HG02571 (cell line): ENCODE measurements around the gene CACNA1B.
"Not testable (repeated sequence)": the region's sequence is repeated elsewhere in the genome, so short reads cannot be mapped to it uniquely, and the experiment has no call there.

ENCODE experiments used
- ATAC-seq: cut with Tn5 transposase; IDR thresholded peaks from one replicate; pipeline ENCODE4 v1.9.1; 2021; ENCODE audit warnings: mild to moderate bottlenecking, moderate library complexity; ENCODE audit not compliant: unreplicated experiment

Gene CACNA1B

DNA sequence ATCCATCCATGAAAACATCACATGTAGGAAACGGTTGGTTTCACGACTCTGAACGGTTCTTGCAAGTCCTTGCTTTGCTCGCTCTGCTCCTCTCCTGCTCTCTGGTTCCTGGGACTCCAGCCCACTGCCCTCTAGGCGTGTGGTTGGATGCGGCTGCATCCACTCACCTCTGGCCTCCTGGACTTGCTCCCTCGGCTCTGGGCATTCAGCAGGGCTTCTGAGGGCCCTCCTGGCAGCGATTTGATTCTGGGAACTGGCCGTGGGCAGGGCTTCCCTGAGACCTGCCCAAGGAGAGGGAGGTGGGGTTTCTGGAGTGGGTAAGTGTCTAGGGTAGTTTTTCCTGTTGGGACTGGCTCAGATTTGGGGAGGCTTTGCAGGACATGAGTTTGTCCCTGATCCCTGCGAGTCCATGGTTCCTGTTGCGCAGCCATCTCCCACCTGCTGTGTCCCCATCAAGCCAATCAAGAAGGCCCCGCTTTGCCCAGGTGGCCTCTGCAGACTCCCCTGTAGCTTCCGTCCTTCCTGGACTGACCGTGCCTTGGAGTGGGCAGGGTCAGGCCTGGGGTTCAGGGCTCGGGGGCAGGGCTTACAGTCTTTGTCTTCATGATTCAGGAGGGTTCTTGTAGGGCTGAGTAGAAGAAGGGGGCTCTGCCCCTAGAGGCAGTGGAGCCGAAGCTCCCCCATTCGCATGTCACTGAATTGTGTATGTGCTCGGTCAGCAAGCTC is 192.3 kb downstream of the CACNA1B start:
- ATAC-seq, result no peak

- no peak for ATAC-seq
Measured at GRCh38 chr9:138070815-138071214, 193.2 kb downstream of the CACNA1B start.

GRCh38 chr9:138071292-138071691 is 193.7 kb downstream of the CACNA1B start:
- no peak for ATAC-seq

GRCh38 chr9:138071731-138072130 is 194.1 kb downstream of the CACNA1B start:
- no peak for ATAC-seq

DNA sequence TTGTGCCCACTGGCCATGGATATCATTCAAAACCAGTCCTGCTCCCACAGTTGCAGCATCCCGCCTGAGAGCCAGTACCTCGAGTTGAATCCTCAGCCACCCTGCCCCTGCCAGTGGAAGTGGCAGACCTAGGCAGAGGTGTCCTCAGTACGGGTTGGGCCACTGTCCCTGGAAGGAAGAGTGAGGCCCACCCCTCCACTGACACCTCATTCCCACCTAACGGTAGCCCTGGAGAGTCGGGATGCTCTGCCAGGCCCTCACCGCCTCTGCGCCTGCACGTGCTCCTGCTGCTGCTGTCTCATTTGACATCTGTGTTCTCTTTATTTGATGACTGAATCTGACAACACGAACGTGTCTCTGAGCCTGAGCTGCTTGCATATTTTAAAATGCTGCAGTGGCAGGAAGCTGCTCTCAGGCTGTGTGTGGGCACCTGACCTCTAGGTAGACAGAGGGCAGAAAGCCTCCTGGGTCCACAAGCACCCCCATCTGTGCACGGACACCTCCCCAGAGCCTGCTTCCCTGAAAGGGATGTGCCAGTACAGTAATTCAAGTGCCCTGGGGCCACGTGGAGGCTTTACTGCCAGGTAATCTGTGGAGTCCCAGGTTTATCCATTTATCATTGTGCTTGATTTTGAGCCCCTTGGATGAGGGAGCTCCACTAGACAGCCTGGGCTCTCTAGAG is 194.7 kb downstream of the CACNA1B start:
- ATAC-seq, result no peak

GRCh38 chr9:138072897-138073296 is 195.3 kb downstream of the CACNA1B start:
- ATAC-seq, result no peak

DNA sequence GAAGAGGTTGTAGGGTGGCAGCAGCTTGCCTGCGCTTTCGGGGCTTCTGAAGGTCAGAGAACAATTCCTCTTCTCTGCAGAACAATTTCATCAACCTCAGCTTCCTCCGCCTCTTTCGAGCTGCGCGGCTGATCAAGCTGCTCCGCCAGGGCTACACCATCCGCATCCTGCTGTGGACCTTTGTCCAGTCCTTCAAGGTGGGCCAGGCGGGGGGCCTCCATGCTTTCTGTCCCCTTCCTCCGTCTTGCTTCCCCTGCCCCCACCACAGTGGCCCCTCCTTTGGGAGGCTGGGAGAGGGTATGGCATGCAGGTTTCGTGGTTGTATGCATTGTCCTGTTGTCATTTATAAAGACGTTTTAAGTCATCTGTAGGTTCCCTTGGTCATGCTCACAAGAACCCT is 195.8 kb downstream of the CACNA1B start:
- no peak for ATAC-seq

GRCh38 chr9:138073808-138074207 is 196.2 kb downstream of the CACNA1B start:
- ATAC-seq, result no peak

- ATAC-seq, result no peak
Measured at GRCh38 chr9:138074516-138074915, 196.9 kb downstream of the CACNA1B start.

- ATAC-seq, result no peak
Measured at GRCh38 chr9:138075496-138075895, 197.9 kb downstream of the CACNA1B start.

DNA sequence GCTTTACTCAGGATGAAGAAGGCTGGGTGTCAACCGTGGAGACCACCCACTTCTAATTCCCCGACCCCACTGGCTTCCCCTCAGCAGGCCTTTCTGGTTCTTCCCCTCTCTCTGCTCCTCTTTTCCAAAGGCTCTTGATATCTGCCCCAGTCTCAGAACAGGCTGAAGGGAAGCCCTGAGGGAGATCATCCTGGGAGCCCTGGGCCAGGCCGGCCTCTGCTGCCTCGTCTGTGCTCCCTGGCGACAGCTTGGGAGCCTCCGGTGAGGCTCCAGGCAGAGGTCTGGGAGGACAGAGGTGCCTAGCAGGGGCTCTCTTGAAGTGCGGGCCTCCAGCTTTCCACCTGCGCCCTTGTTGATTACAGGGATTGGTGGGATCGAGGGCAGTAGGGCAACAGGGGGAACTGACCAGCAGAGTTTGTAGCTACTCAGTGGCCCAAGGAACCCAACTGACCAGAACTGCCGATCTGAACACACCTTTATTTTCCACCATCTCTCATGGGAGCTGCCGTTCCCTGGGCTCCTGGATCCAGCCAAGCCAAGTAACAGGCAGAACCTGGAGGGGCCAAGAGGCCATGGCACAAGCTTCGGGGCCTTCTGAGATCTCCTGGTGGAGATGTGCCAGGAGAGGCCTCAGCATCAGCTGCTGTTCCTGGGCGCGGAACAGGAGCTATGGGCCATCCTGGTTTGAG is 198.5 kb downstream of the CACNA1B start:
- ATAC-seq, result no peak

GRCh38 chr9:138076650-138077009 is 199.0 kb downstream of the CACNA1B start:
- ATAC-seq, result no peak

DNA sequence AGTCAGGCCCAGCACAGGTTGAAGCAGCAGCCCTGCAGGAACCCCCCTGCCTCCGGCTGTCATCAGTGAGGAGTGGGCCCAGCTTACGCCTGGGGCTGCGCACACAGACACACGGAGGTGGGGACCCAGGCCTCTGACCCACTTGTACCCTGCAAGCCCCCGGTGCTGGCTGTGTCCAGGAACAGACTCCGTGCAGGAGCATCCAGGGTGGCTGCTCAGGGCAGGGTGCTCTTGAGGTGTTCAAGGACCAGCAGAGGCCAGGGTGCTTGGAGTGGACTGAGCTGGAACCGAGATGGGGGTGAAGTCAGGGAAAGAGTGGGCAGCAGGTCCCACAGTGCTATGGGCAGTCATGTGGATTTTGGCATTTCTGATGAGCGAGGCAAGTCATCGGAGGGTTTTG is 199.5 kb downstream of the CACNA1B start:
- ATAC-seq, result no peak

DNA sequence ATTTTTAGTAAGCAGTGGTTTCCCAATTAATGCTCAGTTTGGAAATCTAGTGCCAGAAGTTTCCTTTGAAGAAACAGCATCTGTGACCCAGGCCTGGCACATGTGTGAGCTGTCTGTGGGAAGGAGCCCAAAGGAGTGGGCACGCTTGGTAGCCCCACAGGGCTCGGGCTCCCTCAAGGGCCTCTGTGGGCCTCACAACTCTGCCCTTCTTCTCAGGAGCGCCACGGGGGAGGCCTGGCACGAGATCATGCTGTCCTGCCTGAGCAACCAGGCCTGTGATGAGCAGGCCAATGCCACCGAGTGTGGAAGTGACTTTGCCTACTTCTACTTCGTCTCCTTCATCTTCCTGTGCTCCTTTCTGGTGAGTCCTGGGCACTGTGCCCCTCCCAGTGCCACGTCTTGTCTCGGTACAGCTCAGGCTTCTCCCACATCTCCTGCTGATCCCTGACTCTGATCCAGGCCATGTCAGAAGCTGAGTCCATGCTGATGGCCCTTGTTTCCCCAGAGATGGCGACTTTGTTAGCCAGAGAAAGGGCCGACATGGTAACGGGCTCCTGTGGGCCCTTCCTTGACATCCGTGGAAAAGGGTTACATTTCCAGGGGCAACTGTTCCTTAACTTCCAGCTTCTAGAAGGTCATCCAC is 200.4 kb downstream of the CACNA1B start:
- no peak for ATAC-seq

GRCh38 chr9:138078846-138079245 is 201.3 kb downstream of the CACNA1B start:
- no peak for ATAC-seq

GRCh38 chr9:138080979-138081378 is 203.4 kb downstream of the CACNA1B start:
- ATAC-seq, result no peak

- no peak for ATAC-seq
Measured at GRCh38 chr9:138082918-138083636, 205.5 kb downstream of the CACNA1B start.

DNA sequence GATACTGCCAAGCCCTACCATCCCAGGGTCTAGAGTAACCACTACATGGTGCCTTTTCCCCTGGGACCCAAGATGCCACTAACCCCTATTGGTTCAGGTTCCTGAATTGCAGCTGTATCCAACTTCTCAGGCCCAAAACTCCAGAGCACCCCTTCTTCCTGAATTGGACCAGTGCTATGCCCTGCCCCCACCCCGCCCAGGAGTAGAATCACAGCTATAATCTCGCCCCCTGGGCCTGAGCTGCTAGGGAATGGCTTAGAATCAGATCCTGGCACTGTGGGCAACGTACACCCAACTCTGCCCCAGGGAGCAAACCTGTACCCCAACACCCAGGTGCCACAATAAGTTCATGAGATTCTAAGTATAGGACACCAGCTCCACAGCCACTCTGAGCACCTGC is 206.3 kb downstream of the CACNA1B start:
- ATAC-seq, result no peak

DNA sequence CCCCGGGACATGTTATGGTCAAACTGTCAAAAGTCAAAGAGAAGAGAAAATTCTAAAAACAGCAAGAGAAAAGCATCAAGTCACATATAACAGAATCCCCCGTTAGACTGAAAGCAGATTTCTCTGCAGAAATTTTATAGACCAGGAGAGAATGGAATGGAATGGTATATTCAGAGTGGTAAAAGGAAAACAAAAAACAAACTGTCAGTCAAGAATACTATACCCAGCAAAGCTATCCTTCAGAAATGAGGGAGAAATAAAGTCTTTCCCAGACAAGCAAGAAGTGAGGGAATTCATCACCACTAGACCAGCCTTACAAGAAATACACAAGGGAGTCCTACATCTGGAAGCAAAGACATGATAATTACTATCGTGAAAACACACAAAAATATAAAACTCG is 208.0 kb downstream of the CACNA1B start:
- ATAC-seq, result no peak

GRCh38 chr9:138092057-138092456 is 214.5 kb downstream of the CACNA1B start:
- not testable (repeated sequence) for ATAC-seq

DNA sequence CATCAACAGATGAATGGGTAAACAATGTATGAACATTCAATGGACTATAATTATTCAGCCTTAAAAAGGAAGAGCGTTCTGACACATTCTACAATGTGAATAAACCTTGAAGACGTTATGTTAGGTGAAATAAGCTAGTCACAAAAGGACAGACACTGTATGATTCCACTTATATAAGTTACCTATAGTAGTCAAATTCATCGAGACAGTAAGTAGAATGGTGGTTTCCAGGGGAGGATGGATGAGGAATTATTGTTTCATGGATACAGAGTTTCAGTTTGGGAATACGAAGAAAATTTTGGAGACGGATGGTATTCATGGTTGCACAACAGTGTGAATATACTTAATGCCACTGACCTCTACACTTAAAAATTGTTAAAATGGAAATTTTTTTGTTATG is 216.4 kb downstream of the CACNA1B start:
- ATAC-seq, result no peak
